HepG2 (cell line): Measurements from ENCODE around the gene SLC4A9.

ENCODE experiments used
- GLI4 ChIP-seq: sonication (generic); formaldehyde crosslinking; IDR thresholded peaks from 2 replicates; pipeline ENCODE4 v1.5.1; 2020; ENCODE audit warnings: missing genetic modification reagents, mild to moderate bottlenecking, moderate library complexity, borderline replicate concordance
- MAFK ChIP-seq, 2 experiments: IDR thresholded peaks in 1 of 2; conservative IDR thresholded peaks in 1 of 2; 2 replicates each; pipeline ENCODE4 v1.6.1; 2011; ENCODE audit warnings: improper control_type of control experiment in 2 of 2, low read length in 2 of 2
- TGIF2 ChIP-seq: IDR thresholded peaks from 2 replicates; pipeline ENCODE4 v1.6.1; 2016; ENCODE audit warnings: control low read depth, missing compliant biosample characterization
- ZNF292 ChIP-seq: sonication (generic); formaldehyde crosslinking; IDR thresholded peaks from 2 replicates; pipeline ENCODE4 v1.8.1; 2022; ENCODE audit warnings: mild to moderate bottlenecking, low read depth, missing genetic modification reagents, borderline replicate concordance
- ZSCAN30 ChIP-seq: sonication (generic); formaldehyde crosslinking; IDR thresholded peaks from 2 replicates; pipeline ENCODE4 v1.5.0; 2020; ENCODE audit warnings: mild to moderate bottlenecking, missing genetic modification reagents
- TF ChIP-seq, protein P1 (sequence below), 2 experiments: sonication (generic) in 1 of 2; formaldehyde crosslinking in 1 of 2; IDR thresholded peaks; 2 replicates each; pipeline versions ENCODE4 v1.5.1 to v1.6.1; 2011 to 2020; ENCODE audit warnings: borderline replicate concordance in 1 of 2, low read depth in 1 of 2, low read length in 1 of 2, mild to moderate bottlenecking in 1 of 2, missing genetic modification reagents in 1 of 2, moderate library complexity in 1 of 2
- TF ChIP-seq, protein P2 (sequence below): IDR thresholded peaks from 2 replicates; pipeline ENCODE4 v1.6.1; 2012; ENCODE audit warnings: inconsistent platforms

DNA sequence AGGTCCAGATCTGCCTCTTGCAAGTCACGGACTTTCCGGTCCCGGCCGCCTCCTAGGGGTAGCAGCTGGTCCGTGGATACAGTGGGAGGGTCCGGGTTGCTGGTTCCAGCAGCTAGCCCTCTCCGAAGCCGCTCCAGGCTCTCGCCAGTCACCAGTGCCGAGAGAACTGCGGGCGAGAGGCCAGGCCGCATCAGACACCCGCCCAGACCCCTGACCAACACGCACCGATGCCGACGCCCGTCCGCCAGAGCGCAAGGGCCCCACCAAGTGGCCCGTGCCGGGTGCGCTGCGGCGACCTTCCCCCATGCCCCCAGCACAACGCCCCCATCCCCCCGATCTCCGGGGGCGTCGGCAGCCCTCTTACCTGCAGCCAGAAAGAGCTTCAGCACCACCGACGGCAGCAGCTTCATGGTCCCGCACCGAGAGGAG is 14.1 kb upstream of the SLC4A9 start:
- no peak for TF ChIP-seq MAFK (conservative IDR thresholded peaks at IDR 0.05 in 1 of 2, IDR thresholded peaks at IDR 0.05 in 1 of 2; ENCODE audit: low read length in 2 of 2)
- TF ChIP-seq ZSCAN30 (CRISPR knock-in tag) = no peak
- TF ChIP-seq, protein P1, sequence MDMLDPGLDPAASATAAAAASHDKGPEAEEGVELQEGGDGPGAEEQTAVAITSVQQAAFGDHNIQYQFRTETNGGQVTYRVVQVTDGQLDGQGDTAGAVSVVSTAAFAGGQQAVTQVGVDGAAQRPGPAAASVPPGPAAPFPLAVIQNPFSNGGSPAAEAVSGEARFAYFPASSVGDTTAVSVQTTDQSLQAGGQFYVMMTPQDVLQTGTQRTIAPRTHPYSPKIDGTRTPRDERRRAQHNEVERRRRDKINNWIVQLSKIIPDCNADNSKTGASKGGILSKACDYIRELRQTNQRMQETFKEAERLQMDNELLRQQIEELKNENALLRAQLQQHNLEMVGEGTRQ (IDR thresholded peaks at IDR 0.05; ENCODE audit: low read depth, low read length) = no peak
- TF ChIP-seq, protein P1 (CRISPR knock-in tag; IDR thresholded peaks at IDR 0.05; ENCODE audit: borderline replicate concordance) = no peak
- TF ChIP-seq, protein P2, sequence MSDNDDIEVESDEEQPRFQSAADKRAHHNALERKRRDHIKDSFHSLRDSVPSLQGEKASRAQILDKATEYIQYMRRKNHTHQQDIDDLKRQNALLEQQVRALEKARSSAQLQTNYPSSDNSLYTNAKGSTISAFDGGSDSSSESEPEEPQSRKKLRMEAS = no peak; the same call in 1 of the 2 replicates
- TF ChIP-seq ZNF292 = no peak
- TF ChIP-seq TGIF2 (CRISPR knock-in tag) = no peak
- TF ChIP-seq GLI4 (CRISPR knock-in tag) = no peak
